Left lung (tissue), 10 donors: Measurements from ENCODE around the gene FAM181B. TPM values are rescaled to one million over a fixed set of nuclear protein-coding genes. Genes with fewer than 3 reads are reported as not detected.

ENCODE experiments used
- ATAC-seq: fragments of 200-7000 bp; cut with Tn5 transposase; one replicate; pipeline ENCODE4 v1.9.1; 2020; ENCODE audit warnings: moderate library complexity
- DNase-seq, 4 donors: peaks; one replicate each; pipeline ENCODE4 v3.0.0-alpha.2; 2013 to 2020
- H3K27ac ChIP-seq, 2 donors: fragments of 200-600 bp; sonication (generic) in 1 of 2; one replicate each; pipeline versions ENCODE4 v1.5.0 to v1.8.0; 2020 to 2021
- H3K27me3 ChIP-seq, 2 donors: fragments of 200-600 bp; sonication (generic) in 1 of 2; one replicate each; pipeline versions ENCODE4 v1.5.0 to v1.8.0; 2020 to 2021
- H3K36me3 ChIP-seq, 2 donors: fragments of 200-600 bp; sonication (generic) in 1 of 2; one replicate each; pipeline versions ENCODE4 v1.5.0 to v1.8.0; 2020 to 2021
- H3K4me1 ChIP-seq, 2 donors: fragments of 200-600 bp; one replicate each; pipeline ENCODE4 v1.8.0; 2021
- H3K4me3 ChIP-seq, 2 donors: fragments of 200-600 bp; sonication (generic) in 1 of 2; one replicate each; pipeline versions ENCODE4 v1.5.0 to v1.8.0; 2020 to 2021; ENCODE audit warnings: mild to moderate bottlenecking in 1 of 2
- H3K9me3 ChIP-seq, 2 donors: fragments of 200-600 bp; sonication (generic) in 1 of 2; one replicate each; pipeline versions ENCODE4 v1.5.0 to v1.8.0; 2020 to 2021
- intact Hi-C, 2 donors: fragments of 100-400 bp; cut with DNase I; formaldehyde crosslinking; loops; one replicate each; pipeline versions ENCODE4 v1.11.2 to v1.14.2; 2022
- polyA plus RNA-seq, 6 donors: library from polyadenylated mRNA; unstranded; fragments of 120-200 nt; gene quantifications; one replicate each; pipeline ENCODE4 v1.2.1, GENCODE V29; 2013; ENCODE audit not compliant: insufficient read length in 6 of 6
- total RNA-seq, 2 donors: library from RNA; stranded (reverse); fragmentation: NEBNext Ultra II Directional; extraction: Animal tissue kit (Norgen Biotek cat#: 25700); gene quantifications; one replicate each; pipeline ENCODE4 v1.2.1, GENCODE V29; 2021
- TF ChIP-seq, protein P1 (sequence below), 2 donors: fragments of 200-600 bp; sonication (generic) in 1 of 2; IDR thresholded peaks; one replicate each; pipeline versions ENCODE4 v1.5.0 to v1.8.0; 2021; ENCODE audit warnings: antibody characterized with exemption in 2 of 2
- donor health status: DM: no; HTN: yes; CAD: no.
- donor health status: DM: no; HTN: no; CAD: no.

FAM181B gene
- total and polyA plus RNA-seq, 8 donors, result 0.06 to 0.15 (median 0.09) TPM; not detected in 2

- DNase-seq, result no peak
- Histone ChIP-seq H3K36me3 (no peaks in the 10 kb centered on the region), H3K9me3 (peaks cover 0 to 10% of the 10 kb centered on the region in 2 donors), H3K27ac (no peak overlapping the region), H3K4me3 (no peak overlapping the region), H3K27me3 (no peaks in the 10 kb centered on the region), H3K4me1 (no peaks in the 10 kb centered on the region)
- TF ChIP-seq, protein P1, sequence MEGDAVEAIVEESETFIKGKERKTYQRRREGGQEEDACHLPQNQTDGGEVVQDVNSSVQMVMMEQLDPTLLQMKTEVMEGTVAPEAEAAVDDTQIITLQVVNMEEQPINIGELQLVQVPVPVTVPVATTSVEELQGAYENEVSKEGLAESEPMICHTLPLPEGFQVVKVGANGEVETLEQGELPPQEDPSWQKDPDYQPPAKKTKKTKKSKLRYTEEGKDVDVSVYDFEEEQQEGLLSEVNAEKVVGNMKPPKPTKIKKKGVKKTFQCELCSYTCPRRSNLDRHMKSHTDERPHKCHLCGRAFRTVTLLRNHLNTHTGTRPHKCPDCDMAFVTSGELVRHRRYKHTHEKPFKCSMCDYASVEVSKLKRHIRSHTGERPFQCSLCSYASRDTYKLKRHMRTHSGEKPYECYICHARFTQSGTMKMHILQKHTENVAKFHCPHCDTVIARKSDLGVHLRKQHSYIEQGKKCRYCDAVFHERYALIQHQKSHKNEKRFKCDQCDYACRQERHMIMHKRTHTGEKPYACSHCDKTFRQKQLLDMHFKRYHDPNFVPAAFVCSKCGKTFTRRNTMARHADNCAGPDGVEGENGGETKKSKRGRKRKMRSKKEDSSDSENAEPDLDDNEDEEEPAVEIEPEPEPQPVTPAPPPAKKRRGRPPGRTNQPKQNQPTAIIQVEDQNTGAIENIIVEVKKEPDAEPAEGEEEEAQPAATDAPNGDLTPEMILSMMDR (IDR thresholded peaks at IDR 0.05), result peak; percentile 20 to 35
- intact Hi-C loops, result no loop called here
- peak; percentile 69 for ATAC-seq
Measured at GRCh38 chr11:82775736-82776346, 42.2 kb upstream of the FAM181B start.

DNA sequence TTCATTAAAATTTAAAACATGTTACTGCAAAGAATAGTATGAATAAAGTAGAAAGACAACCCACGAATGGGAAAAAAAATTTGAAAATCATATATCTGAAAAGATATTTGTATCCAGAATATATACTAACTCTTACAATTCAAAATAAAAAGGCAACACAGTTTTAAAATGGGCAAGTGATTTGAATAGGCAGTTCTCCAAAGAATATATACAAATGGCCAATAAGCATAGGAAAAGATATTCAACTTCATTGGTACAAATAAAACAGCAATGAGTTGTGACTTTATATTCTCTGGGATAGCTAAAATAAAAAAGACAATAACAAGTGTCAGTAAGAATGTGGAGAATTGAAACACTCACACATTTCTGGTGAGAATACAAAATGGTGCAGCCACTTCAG lies 41.6 kb upstream of the FAM181B start:
- peaks cover 0 to 10% of the 10 kb centered on the region in 2 donors for H3K9me3 ChIP-seq
- no peaks in the 10 kb centered on the region for H3K36me3 ChIP-seq
- H3K4me3 ChIP-seq, result no peak overlapping the region
- DNase-seq, result no peak
- intact Hi-C loops, result no loop called here
- no peaks in the 10 kb centered on the region for H3K27me3 ChIP-seq
- no peak for ATAC-seq
- TF ChIP-seq, protein P1 (IDR thresholded peaks at IDR 0.05), result no peak
- H3K4me1 ChIP-seq, result no peaks in the 10 kb centered on the region
- no peak overlapping the region for H3K27ac ChIP-seq

GRCh38 chr11:82771781-82772180 lies 38.1 kb upstream of the FAM181B start:
- Histone ChIP-seq H3K27ac (no peak overlapping the region), H3K36me3 (no peaks in the 10 kb centered on the region), H3K4me1 (no peaks in the 10 kb centered on the region), H3K27me3 (no peaks in the 10 kb centered on the region), H3K4me3 (no peak overlapping the region), H3K9me3 (peaks cover 0 to 6% of the 10 kb centered on the region in 2 donors)
- DNase-seq (no peak), ATAC-seq (no peak)
- intact Hi-C loops, result no loop called here
- TF ChIP-seq, protein P1 (IDR thresholded peaks at IDR 0.05), result no peak

DNA sequence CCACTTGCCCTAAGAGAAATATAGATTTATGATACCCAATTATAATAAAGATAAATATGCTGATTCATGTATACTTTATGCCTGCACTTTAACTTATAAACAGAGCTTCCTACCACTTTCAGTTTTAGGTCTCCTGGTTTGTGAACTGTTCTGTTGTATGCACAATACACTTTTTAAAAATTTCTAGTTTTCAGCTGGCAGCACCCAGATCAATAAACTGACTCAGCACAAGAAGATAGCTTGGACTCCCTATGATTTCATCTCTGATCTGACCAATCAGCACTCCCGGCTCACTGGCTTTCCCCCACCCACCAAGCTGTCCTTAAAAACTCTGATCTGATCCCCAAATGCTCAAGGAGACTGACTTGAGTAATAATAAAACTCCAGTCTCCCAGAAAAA lies 33.5 kb upstream of the FAM181B start:
- Histone ChIP-seq H3K36me3 (no peaks in the 10 kb centered on the region), H3K27me3 (no peaks in the 10 kb centered on the region), H3K27ac (no peak overlapping the region), H3K4me3 (no peak overlapping the region), H3K4me1 (no peaks in the 10 kb centered on the region), H3K9me3 (no peaks in the 10 kb centered on the region)
- no peak for ATAC-seq
- intact Hi-C loops, result no loop called here
- DNase-seq, result no peak
- TF ChIP-seq, protein P1 (IDR thresholded peaks at IDR 0.05), result no peak

DNA sequence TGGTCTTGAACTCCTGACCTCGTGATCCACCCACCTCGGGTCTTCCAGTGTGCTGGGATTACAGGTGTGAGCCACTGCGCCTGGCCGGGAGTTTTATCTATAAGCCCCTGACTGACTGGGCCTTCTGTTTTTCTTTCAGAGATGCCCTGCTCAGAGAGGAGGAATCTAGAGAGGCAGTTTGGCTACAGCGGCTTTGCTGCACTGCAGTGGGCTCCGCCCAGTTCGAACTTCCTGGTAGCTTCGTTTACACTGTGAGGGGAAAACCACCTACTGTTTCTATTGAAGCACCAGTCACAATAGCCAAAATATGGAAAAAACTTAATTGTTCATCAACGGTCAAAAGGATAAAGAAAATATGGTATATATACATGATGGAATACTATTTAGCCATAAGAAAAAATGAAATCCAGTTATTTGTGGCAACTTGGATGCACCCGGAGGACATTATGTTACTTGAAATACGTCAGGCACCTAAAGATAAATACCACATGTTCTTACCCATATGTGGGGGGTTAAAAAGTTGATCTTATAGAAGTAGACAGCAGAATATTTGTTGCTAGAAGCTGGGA lies 31.9 kb upstream of the FAM181B start:
- Histone ChIP-seq H3K27ac (no peak overlapping the region), H3K4me3 (no peak overlapping the region), H3K36me3 (no peaks in the 10 kb centered on the region), H3K9me3 (no peaks in the 10 kb centered on the region), H3K4me1 (no peaks in the 10 kb centered on the region), H3K27me3 (no peaks in the 10 kb centered on the region)
- no peak for ATAC-seq
- TF ChIP-seq, protein P1 (IDR thresholded peaks at IDR 0.05), result no peak
- no peak for DNase-seq
- intact Hi-C loops, result no loop called here
